ENCODE data around the gene DLX1. TPM values are rescaled to one million over a fixed set of nuclear protein-coding genes. Genes with fewer than 3 reads are reported as not detected.
"Not testable (repeated sequence)": the region's sequence is repeated elsewhere in the genome, so short reads cannot be mapped to it uniquely, and the experiment has no call there.

Gene DLX1
- not detected for total RNA-seq

DNA sequence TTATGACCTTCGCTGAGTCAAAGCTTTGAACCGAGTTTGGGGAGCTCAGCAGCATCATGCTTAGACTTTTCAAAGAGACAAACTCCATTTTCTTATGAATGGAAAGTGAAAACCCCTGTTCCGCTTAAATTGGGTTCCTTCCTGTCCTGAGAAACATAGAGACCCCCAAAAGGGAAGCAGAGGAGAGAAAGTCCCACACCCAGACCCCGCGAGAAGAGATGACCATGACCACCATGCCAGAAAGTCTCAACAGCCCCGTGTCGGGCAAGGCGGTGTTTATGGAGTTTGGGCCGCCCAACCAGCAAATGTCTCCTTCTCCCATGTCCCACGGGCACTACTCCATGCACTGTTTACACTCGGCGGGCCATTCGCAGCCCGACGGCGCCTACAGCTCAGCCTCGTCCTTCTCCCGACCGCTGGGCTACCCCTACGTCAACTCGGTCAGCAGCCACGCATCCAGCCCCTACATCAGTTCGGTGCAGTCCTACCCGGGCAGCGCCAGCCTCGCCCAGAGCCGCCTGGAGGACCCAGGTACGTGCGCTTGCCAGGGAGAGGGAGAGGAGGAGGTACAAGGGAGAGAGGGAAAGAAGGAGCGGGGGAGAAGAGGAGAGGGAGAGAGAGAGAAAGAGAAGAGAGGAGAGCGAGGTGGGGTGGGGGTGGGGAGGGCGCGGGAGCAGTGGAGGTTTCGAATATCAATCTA, at the start of gene DLX1:
Gene DLX1 (plus strand): TSS at position 48 of the 700 bp plus-strand sequence. CDS start 171 bp downstream, at position 219.
- ATAC-seq = no peak
- no peak for DNase-seq (ENCODE audit: low spot score)

DNA sequence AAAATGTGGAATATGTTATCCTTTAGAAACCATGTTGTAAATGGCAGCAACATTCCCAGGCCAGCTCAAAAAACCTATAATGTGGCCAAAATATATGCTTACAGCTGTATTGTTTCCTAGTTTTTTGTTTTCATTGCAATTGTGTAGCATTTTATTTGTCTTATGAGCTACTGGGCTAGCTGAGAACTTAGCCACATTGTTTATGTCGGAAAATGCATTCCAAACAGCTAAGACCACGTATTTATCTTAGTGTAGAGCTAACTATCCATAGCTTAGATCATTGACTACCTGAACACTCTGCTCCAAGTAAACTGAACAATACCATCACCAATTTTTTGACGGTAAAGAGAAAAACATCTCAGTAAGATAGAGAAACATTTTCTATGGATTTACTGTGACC, 47.2 kb upstream of the DLX1 start:
- no peak for ATAC-seq
- no peak for DNase-seq (ENCODE audit: low spot score)

DNA sequence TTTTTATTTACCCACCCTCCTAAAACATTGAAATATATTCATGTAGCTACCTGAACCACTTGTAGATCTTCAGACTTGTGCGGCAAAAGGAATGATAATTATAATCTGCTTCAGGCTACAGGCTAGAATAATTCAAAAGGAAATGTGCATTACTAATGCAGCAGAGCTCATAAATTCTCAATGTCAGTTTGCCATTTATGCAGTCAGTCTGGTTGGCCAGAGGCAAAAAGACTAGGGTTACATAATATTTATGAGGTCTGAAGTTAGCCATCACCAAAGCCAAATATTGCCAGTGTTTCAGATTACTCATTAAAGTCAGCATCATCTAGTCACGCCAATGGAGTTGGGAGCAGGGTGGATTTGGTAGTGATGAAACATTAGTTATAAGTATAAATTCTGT, 46.7 kb upstream of the DLX1 start:
- ATAC-seq (peak; percentile 28), DNase-seq (ENCODE audit: low spot score) (no peak)

DNA sequence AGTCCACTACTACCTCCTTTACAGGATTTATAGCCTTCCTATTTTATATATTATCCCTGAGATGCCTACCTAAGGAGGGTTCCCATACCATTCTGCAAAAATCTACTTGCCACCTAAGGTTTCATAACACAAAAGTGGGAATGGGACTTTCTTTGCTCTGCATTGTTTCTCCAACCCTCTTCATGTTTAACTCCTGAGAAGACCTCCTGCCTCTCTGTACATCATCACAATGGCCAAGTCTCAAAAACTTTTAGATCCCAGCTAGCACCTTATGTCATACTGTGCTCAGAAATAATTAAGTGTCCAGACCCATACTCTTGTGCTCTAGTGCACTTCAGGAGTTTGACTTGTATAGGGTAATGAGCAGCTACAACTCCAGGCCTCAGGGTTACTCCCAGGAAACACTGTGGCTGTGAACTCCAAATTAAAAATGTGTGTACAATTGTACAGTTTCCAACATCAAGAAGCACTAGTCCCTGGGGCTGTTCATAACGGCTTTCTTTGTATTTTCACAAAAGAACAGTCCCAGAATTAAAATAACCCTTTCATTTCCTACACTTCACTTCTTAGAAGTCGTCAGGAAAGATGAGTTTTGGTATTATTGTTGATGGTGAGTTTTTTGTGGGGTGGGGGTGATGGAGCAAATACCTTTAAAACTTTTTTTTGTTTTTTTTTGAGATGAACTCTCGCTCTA, 46.1 kb upstream of the DLX1 start:
- ATAC-seq = no peak
- no peak for DNase-seq (ENCODE audit: low spot score)

DNA sequence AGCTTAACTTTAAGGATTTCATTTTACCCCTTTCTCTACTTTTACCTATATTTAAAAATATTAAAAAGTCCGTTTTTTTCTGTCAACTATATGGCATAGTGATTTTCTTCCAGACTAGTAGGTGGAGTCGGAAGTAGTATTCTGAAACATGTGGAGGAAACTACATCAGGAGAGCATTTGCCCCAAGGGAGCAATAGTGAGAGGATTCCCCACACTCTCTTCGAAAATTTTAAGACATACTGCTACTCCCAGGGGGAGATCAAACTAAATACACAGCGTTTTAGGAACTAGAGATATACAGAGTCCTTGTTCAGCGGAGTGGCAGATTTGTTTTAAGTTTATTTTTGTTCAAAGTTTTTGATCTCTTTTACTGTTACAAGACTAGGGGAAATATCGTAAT, 45.0 kb upstream of the DLX1 start:
- DNase-seq (ENCODE audit: low spot score) (no peak), ATAC-seq (no peak)

DNA sequence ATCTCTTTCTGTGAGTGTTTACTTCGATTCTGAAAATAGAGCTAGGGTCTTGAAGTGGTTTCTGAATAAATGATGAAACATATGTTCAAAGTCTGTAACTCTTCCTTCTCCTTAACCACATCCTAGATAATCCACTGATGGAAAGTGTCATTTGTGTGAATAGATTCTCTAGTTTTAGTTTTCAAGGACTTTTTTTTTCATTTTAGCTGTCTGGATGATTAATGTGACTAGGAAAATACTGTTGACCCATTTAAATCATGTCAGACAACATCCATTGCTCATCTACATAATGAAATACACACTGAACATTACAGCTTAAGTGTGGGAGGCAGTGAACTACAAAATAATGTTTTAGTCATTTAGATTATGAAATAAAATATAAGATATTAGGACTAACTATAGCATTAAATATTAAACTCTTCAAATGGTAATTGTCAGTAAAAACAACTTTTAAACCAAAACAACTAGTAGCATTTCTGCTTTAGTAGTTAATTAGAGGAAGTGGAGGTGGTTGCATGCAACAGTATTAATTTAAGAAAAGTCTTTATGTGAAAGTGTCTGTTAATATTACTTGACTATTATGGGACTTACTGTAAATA, 39.1 kb upstream of the DLX1 start:
- DNase-seq (ENCODE audit: low spot score) (no peak), ATAC-seq (no peak)

DNA sequence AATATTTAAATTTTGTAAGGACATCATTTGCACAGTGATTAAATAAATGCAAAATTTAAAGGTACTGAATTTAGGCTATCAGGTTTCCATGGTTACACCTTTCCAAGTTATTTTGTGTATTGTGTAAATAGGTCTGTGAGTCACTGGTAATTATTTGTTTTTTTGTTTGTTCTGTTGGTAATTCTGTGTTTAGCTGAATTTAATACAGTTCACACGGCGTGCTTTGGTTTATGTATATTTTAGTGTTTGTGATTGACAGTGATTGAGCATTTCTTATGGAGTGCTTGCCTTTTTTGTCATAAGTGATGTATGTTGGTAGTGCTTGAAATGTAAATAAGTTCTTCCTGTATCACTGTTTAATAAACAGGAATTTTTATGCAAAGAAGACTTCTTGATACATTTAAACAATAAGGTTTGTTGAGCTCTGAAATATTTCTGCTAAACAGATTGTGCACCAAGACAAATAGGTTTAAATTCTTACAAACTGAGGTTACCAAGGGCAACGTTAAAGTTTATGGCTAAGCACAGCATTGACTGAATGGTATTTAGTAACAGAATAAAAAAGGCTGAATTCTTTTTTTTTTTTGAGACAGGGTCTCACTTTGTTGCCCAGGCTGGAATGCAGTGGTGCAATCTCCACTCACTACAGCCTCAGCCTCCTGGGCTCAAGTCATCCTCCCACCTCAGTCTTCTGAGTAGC, 38.3 kb upstream of the DLX1 start:
- ATAC-seq = no peak
- no peak for DNase-seq (ENCODE audit: low spot score)

DNA sequence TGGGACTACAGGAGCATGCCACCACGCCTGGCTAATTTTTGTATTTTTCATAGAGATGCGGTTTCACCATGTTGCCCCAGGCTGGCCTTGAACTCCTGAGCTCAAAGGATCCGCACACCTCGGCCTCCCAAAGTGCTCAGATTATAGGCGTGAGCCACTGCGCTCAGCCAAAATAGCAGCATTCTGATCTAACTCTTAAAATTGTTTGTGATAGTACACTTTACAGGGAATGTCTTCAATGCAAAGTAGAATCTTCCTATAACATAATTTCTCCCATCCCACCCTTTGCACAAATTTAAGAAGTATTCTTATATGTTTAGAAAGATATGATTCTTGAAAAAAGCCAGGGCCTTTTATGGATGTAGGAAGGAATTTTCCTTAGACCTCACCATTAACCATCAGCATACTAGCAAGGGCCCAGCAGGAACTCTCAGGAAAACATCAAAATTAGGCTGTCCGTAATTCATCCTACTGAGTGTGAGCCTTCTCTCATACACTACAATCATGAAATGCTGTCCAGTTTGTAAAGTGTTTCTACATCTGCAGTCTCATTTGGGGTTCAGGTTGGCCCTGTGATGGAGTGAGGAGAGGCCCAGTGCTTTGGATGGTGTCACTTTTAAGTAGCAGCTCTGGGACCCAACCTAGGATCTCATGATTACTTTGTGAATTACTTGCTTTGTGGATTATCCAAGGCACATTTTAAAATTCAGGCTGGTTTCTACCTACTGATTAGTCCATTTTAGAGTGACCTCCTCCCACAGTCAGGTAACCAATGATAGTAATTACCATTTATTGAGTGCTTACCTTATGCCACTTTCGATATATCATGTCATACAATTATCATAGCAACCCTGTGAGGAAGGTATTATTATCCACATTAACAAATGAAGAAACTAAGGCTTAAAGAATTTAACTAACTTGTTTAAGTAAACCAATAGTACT, 37.5 kb upstream of the DLX1 start:
- DNase-seq (ENCODE audit: low spot score) = no peak
- ATAC-seq = no peak

DNA sequence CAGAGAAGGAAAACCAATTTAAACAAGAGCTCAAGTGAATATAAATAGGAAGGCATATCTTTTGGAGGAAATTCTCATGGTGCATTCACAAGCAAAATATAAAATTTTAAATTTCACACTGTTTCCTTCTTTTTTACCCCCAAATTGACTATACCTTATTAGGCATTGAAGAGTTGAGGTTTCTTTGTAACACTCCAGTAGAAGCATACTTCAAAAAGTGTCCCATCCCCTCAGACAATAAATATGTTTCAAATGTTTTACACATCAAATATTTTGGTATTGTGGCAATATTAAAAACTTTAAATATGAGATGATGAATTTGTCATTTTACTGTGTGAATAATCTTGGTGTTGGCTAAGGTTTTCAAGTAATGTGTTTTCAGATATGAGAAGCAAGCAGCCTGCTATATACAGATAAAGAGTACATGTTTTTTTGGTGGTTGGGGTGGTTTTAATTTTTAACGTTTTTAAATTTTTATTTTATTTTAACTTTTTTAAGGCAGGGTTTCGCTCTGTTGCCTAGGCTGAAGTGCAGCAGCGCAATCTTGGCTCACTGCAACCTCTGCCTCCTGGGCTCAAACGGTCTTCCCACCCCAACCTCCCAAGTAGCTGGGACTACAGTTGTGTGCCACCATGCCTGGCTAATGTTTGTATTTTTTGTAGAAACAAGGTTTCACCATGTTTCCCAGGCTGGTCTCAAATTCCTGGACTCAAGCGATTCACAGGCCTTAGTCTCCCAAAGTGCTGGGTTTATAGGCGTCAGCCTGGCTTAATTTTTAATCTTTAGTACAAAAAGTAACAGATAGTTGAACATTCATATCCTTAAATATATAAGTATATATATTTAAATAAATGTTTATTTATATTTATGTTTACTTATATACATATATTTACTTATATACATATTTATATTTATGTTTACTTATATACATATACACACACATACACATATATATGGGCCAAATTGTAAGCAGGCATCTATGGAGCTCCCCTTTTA, 36.5 kb upstream of the DLX1 start:
- no peak for ATAC-seq
- no peak for DNase-seq (ENCODE audit: low spot score)

DNA sequence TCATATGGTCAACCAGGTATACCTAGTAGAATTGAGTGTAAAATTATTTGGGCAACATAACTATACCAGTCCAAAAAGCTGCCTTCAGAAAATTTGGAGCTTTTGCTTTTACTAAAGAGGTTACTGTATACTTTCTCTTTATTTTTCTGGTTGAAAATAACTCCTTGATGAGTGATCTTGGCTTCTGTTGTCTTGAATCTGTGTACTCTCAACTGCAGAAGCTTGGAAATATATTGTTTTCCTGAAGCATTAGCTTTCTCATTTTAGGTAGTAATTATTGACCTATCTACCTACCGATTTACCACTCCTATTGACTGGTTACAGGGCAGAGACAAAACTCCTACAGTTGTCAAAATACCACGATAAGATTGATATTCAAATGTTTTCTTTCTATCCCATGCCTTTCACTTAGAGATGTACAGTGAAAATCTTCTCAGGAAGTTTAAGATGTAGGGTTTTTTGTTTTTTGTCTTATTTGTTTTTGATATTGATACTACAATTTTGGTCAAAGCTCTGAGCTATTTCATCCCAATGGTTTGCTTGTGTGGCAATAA, 35.7 kb upstream of the DLX1 start:
- DNase-seq (ENCODE audit: low spot score) = no peak
- ATAC-seq = no peak

DNA sequence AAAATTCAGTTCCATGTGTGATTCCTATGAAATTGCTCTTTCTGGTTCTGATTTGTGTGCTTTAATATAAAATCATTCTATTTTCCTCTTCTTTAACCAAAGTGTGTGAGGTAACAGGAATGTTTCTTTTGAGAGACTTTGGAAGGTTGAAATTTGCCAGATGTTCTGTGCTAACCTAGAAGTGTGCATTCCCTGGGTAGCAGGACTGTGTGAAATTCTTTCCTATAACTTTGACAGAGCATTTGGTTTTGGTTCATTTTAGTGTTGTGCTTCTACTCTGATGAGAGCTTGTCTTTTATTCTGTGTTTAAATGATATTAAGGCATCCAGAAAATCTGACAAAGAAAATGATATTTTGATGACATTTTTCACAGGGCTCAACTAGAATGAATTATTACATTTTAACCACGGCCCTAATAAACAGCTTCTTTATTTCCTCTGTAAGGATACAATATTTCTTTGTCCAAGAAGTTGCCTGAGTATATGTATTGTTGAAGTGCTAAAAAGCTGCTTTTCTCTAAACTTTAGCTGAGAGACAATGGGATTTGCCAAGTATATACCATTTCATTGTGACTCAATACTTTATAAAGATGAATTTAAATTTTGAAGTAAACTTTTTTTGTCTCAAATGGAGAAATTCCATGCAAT, 34.7 kb upstream of the DLX1 start:
- ATAC-seq (no peak), DNase-seq (ENCODE audit: low spot score) (no peak)

DNA sequence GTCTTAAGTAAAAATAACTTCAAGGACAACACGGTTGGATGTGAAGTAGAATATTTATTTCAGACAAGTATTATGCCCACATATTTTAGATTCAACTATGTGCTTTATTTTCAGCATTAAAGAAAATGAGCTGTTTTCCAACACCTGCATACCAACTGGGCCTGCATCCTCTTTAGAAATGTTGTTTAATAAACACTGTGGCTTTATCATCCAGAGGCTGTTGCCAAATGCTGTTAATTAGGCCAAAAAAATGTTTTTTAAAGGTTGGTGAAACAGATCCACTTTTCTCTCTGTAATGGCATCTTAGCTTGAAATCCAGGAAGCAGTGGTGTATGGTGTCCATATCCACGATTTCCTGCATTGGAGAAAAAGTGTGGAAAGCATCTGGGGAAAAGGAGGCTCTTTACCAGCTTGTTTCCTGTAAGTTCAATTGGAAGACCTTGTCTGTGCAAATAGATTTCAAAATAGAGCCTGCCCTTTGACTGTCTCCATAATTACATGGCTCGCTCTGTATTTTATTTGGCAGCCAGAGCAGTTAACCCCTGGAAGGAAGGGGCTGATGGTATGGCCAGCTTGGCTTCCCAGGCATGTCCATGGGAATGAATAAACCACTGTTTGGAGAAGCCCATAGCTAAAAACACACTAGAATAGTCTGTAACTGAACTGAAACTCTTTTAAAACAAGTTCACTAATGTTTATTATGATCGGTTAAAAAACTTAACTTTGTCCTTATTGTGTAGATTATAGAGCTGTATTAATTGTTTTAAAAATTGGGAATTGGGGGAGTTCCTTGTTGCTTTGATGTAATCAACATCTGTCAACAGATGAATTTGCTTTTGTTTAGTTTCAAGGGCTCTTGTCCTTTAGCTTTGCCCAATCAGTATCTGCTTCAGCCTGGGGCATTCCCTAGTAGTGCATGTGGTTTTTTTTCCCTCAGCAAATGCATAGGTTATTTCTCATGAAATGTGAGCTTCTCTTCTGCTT, 33.0 kb upstream of the DLX1 start:
- ATAC-seq (peak; percentile 95), DNase-seq (ENCODE audit: low spot score) (peak; percentile 55)

DNA sequence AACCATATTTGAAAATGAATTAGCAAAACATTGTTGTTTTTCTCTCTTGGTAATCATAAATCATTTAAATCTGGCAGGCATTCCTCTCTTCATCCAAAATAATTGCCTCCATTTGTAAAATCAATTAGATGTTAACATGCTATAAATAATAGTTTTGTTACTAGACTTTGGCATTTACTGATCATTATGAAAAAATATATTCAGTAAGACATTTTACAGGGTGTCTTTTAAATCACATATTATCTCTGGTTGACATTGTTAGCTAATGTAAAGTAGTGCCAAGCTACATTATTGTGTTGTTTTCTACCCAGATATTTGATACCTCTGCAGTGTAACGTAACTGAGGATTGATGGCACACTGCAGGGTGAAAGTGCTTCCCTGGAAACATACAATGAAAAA, 31.8 kb upstream of the DLX1 start:
- DNase-seq (ENCODE audit: low spot score) (no peak), ATAC-seq (no peak)

DNA sequence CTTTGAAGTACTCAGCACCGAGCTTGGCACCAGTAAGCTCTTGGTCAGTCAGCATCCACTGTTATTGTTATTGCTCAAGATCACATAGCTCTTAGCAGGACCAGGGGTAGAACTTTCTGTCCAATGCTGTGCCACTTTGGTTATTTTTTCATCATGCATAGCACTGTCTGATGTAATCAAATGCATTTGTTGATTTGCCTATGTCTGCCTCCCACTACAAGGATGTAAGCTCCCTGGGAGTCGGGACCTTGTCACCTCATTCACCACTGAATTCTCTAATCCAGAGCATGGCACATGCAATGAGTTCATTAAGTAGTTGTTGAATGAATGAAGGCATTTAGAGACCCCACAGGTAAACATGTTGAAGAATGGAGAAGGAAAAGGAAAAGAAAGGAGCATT, 29.0 kb upstream of the DLX1 start:
- DNase-seq (ENCODE audit: low spot score) (no peak), ATAC-seq (no peak)

DNA sequence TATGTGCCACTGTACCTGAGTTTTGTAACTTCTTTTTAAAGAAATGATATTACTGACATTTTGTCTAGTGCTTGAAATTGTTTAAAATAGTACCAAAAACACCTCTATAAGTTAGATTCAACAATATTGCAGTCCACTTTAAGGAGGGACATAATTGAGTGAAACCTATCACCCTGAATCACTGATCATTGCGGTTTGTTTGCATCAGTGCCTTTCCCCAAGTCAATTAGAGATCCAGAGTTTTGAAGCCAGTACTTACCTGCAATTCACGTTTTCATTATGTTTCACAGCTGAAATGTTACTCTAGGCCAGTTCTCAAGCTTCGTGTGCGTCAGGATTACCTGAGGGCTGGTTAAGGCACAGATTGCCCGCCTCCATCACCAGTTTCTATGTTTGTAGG, 26.6 kb upstream of the DLX1 start:
- no peak for DNase-seq (ENCODE audit: low spot score)
- ATAC-seq = no peak

DNA sequence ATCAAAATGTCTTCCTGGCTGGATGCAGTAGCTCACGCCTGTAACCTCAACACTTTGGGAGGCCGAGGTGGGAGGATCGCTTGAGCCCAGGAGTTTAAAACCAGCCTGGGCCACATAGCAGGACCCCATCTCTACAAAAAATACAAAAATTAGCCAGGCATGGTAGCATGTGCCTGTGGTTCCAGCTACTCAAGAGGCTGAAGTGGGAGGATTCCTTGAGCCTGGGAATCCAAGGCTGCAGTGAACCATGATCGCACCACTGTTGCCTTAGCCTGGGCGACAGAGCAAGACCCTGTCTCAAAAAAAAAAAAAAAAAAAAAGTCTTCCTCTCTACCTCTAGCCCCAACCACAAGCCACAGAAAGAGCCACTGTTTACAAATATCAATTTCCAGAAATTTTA, 25.2 kb upstream of the DLX1 start:
- not testable (repeated sequence) for ATAC-seq; DNase-seq (ENCODE audit: low spot score)

DNA sequence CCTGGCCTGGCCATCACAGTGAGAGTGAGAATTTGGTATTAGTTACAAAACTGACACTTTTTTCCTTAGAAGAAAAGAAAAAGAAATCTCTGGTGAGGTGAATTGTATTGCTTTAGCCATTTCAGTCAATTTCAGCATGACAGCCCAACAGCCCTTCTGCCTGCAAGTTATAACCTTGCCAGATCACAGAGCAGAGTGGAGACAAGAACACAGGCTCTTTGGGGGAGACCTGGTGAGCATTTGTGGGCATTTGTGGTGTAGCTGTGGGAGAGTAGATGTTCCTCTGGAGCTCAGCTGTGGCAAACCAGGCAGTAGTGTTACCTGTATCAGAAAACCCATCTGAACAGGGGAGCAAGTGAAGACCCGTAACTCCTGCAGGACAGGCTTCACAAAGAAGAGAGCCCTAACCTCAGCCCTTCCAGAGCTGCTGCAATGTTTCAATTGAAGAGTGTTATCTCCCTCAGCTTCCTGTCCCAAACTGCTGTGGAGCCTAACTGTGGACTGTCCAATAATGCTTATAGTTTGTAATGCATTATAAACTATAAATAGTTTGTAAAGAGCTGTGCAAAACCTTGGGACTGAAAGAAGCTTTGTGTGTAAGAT, 22.8 kb upstream of the DLX1 start:
- no peak for ATAC-seq

More for the DNA sequence above, 22.8 kb upstream of the DLX1 start:
- DNase-seq (ENCODE audit: low spot score) = no peak
